Hematopoietic multipotent progenitor cell (in vitro differentiated cells): ENCODE measurements around the gene NEK4. TPM values are rescaled to one million over a fixed set of nuclear protein-coding genes. Genes with fewer than 3 reads are reported as not detected.

Experiments
- DNase-seq, 3 donors: peaks; one replicate each; pipeline ENCODE4 v3.0.0-alpha.2; 2011 to 2015; ENCODE audit warnings: low read depth in 2 of 3, low spot score in 2 of 3
- total RNA-seq: library from RNA; depleted of rRNA; stranded (reverse); fragments of >200 nt; gene quantifications from one replicate; pipeline ENCODE4 v1.2.3, GENCODE V29; 2012

NEK4 gene
- total RNA-seq, 1 donor, result 12.1 TPM

GRCh38 chr3:52793702-52794611 is 23.2 kb upstream of the NEK4 start:
- DNase-seq, result no peak

GRCh38 chr3:52792961-52793695 is 22.4 kb upstream of the NEK4 start:
- DNase-seq, result no peak

- no peak for DNase-seq
Observed at GRCh38 chr3:52792413-52792812, 21.7 kb upstream of the NEK4 start.

GRCh38 chr3:52791928-52792327 is 21.2 kb upstream of the NEK4 start:
- no peak for DNase-seq

- no peak for DNase-seq
Observed at GRCh38 chr3:52791366-52791765, 20.6 kb upstream of the NEK4 start.

- DNase-seq, result no peak
Observed at GRCh38 chr3:52790741-52791140, 20.0 kb upstream of the NEK4 start.

GRCh38 chr3:52790337-52790736 is 19.6 kb upstream of the NEK4 start:
- DNase-seq, result no peak

- DNase-seq, result no peak
Observed at GRCh38 chr3:52789746-52790040, 19.0 kb upstream of the NEK4 start.

- no peak for DNase-seq
Observed at GRCh38 chr3:52788890-52789745, 18.4 kb upstream of the NEK4 start.

- DNase-seq, result no peak
Observed at GRCh38 chr3:52787672-52788625, 17.2 kb upstream of the NEK4 start.

GRCh38 chr3:52787246-52787645 is 16.5 kb upstream of the NEK4 start:
- DNase-seq, result no peak

GRCh38 chr3:52786330-52787215 is 15.8 kb upstream of the NEK4 start:
- no peak for DNase-seq

GRCh38 chr3:52784931-52785590 is 14.3 kb upstream of the NEK4 start:
- DNase-seq, result no peak

GRCh38 chr3:52784021-52784621 is 13.4 kb upstream of the NEK4 start:
- no peak for DNase-seq

- no peak for DNase-seq
Observed at GRCh38 chr3:52783211-52783555, 12.4 kb upstream of the NEK4 start.

GRCh38 chr3:52782412-52783210 is 11.9 kb upstream of the NEK4 start:
- no peak for DNase-seq

GRCh38 chr3:52781741-52782140 is 11.0 kb upstream of the NEK4 start:
- no peak for DNase-seq
